GM18868 (cell line): ENCODE measurements around the gene PLAAT4.
A peak's percentile ranks its signal among the peaks of the same experiment; 100 is the strongest.
"Not testable (repeated sequence)": the region's sequence is repeated elsewhere in the genome, so short reads cannot be mapped to it uniquely, and the experiment has no call there.

Experiments used
- ATAC-seq: cut with Tn5 transposase; IDR thresholded peaks from one replicate; pipeline ENCODE4 v1.9.1; 2021; ENCODE audit warnings: mild to moderate bottlenecking, moderate library complexity; ENCODE audit not compliant: unreplicated experiment

Gene PLAAT4

DNA sequence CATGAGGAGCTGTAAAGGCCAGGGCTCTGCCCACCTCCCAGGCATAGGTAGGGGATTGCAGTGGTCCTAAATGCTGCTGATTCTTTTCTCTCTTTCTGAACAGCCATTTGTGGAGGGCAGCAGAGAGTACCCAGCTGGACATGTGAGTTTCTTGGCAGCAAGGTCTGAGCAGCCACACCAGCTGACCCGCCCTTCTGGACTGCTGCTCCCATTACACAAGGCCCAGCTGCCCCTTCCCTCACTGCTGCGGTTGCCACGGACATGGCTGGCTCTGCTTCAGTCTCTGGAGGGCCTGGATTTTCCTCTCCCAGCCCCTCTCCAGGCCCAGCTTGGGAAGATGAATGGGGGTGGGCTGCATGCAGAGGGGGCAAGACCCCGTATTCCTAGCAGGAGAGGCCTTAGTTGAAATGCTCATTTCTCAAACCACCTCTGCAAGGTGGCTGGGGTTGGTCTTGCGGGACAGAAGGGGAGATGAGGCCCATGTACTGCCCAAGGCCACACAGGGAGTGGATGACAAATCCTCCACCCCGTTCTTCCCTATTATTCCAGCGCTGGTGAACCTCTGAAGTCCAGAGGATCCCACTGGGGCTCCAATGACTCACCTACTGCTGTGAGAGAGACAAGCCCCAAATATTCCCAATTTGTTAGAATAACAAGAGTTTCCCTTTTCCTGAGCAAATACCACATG lies 26.1 kb upstream of the PLAAT4 start:
- ATAC-seq = no peak

DNA sequence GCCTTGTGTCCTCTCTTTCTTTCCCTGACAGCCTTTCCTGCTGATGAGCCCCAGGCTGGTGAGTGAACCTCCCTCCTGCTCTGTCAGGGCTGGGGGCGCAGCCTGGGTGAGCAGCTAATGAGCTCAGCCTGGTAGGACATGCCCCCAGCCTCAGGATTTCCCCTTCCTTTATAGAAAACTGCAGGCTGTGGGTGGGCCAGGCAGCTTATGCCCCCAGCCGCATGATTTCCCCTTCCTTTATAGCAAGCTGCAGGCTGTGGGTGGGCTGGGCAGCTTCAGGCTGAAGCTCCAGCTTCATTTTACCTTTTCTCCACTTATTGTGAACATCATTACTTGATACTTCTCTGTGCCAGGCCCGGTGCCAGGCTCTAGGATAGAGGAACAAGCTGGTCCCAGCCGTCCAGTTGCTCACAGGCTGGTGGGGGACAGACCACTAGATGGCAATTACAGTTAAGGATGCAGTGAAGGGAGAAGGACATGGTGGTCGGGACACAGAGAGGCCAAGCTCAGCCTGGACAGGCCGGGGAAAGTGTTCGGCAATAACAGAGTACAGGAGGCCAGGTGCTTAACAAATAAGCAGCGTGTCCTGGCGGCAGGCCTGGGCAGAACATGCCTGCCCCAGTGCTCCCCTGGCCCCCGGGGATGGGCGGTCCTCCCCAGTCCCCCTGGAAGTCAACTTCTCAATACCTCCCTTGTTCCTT lies 25.4 kb upstream of the PLAAT4 start:
- no peak for ATAC-seq

DNA sequence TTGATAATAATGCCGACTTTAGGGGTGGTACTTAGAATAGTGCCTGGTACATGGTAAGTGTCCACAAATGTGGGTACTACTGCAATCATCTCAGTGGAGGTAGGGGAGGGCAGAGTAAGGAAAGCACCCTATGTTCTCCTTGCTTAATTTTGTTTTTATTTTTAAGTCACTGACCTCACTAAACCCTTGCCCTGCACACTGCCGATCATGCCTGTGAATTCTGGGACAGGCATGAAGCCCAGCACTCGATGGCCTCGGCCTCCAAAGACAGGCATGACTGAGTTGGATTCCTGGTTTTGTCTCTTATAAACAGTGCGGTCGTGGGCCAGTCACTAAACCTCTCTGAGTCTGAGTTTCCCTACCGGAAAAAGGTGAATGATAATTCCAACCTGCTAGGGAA lies 23.8 kb upstream of the PLAAT4 start:
- ATAC-seq = no peak

DNA sequence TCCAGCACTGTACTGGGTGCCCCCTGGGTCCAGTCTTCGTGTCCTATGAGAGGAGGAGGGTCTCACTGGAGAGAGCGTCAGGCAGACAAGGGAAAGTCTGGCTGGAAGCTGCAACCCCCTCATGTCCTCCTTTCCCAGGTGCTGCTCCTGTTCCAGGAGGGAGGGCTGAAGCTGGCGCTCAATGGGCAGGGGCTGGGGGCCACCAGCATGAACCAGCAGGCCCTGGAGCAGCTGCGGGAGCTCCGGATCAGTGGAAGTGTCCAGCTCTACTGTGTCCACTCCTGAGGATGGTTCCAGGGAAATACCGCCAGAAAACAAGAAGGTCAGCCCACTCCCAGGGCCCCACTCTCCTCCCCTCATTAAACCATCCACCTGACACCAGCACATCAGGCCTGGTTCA lies 20.5 kb upstream of the PLAAT4 start:
- ATAC-seq = no peak

DNA sequence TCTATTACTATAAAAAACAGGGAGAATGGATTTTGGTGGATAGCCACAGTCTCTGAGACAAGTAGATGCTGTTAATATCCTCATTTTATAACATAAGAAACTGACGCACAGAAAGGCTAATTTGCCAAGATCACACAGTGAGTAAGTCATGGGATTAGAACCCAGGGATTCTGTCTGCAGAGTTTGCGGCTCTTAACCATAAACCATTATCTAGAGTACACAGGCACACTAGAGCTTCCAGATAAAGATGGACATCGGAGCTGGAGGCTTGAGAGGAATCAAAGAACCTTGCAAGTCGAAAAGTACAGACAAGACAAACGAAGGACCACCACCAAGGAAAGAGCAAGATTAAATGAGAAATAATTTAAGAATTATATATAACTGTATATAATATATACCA lies 19.5 kb upstream of the PLAAT4 start:
- no peak for ATAC-seq

DNA sequence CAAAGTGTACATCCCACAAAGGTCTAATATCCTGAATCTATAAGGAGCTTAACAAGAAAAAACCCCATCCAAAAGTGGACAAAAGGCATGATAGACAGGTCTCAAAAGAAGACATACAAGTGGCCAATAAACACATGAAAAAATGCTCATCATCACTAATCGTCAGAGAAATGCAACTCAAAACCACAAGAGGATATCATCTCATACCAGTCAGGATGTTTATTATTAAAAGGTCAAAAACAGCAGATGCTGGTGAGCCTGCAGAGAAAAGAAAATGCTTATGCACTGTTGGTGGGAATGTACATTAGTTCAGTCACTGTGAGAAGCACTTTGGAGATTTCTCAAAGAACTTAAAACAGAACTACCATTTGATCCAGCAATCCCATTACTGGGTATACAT lies 18.1 kb upstream of the PLAAT4 start:
- no peak for ATAC-seq

DNA sequence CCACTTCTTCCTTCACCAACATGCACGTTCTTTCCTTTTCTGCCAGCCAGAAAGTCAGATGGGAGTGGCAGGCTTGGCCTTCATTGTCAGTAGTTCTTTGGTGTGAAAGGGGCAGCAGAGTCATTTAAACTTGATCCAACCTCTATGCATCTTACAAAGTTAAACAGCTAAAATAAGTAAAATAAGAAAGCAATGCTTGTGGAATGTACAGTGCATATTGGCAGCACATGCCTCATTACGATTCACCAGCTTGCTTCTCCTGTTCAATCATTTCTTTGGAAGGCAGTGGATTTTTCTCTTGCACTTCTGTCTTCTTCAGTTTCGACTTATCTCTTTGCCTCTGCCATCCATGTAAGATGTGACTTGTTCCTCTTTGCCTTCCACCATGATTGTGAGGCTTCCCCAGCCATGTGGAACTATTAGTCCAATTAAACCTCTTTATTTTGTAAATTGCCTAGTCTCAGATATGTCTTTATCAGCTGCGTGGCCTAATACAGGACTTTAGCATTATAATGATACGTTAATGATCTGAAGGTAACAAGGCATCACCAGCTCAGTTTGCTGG lies 15.9 kb upstream of the PLAAT4 start:
- ATAC-seq = no peak

DNA sequence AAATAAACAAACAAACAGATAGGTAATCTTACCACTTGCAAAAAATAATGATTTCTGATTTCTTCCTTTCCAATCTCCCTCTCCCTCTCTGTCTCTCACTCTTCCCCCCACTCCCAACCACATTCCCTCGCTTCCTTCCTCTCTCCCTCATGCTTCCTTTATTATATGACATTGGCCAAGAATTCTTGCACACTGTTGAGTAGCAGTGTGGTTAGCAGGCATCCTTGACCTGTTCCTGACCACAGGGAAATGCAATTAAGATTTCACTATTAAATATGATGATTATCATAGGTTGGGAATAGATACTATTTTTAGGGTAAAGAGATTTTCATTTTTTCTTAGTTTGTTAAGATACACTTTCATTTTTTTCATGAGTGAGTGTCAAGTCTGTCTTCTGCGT lies 14.7 kb upstream of the PLAAT4 start:
- ATAC-seq = no peak

DNA sequence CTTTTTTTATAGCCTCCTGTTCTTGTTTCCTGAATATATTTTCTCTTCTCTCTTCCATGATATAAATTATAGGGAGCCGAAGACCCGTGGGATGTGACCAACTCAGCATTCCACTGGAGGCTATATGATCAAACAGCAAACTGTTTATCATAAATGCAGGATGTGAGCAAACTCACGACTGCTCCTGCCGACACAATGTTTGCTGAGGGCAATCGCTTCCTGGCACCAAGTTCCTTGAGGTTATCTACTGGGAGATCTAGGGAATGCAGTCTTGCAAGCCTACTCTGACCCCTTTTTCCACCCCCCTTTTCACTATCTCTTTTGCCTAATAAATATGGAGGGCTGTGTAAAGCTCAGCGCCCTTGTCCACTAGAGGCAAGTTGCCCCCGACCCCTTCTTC lies 13.5 kb upstream of the PLAAT4 start:
- ATAC-seq = no peak

DNA sequence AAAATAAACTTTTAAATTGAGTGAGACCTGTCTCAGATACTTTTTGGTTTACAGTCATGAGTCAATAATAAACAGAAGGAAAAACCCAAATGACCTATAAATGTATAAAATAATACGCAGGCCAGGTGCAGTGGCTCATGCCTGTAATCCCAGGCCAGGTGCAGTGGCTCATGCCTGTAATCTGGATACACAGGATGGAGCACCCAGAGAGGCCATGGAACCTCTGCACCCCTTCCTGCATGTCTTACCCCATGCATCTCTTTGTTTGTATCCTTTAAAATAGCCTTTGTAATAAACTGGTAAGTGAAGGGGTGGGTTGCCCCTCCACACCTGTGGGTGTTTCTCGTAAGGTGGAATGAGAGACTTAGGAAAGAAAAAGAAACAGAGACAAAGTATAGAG lies 8.9 kb upstream of the PLAAT4 start:
- no peak for ATAC-seq

DNA sequence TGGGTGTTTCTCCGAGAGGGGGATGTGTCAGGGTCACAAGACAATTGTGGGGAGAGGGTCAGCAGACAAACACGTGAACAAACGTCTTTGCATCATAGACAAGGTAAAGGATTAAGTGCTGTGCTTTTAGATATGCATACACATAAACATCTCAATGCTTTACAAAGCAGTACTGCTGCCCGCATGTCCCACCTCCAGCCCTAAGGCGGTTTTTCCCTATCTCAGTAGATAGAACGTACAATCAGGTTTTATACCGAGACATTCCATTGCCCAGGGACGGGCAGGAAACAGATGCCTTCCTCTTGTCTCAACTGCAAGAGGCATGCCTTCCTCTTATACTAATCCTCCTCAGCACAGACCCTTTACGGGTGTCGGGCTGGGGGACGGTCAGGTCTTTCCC lies 8.5 kb upstream of the PLAAT4 start:
- ATAC-seq = not testable (repeated sequence)

DNA sequence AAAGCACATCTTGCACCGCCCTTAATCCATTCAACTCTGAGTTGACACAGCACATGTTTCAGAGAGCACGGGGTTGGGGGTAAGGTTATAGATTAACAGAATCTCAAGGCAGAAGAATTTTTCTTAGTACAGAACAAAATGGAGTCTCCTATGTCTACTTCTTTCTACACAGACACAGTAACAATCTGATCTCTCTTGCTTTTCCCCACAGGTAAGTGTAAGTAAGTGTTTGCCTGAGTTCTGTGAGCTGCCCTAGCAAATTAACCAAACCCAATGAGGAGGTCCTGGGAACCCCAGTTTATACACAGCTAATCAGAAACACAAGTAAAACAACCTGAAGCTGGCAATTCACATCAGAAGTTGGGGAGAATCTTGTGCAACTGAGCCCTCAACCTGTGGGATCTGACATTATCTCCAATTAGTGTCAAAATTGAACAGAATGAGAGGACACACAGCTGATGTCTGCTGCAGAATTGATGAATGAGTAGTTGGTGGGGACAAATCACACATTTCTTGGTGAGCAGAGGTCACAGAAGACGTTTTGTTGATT lies 7.8 kb upstream of the PLAAT4 start:
- not testable (repeated sequence) for ATAC-seq

DNA sequence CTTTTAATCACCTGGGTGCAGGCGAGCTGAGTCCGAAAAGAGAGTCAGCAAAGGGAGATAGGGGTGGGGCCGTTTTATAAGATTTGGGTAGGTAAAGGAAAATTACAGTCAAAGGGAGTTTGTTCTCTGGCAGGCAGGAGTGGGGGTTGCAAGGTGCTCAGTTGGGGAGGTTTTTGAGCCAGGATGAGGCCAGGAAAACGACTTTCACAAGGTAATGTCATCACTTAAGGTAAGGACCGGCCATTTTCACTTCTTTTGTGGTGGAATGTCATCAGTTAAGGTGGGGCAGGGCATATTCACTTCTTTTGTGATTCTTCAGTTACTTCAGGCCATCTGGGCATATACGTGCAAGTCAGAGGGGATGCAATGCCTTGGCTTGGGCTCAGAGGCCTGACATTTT lies 7.2 kb upstream of the PLAAT4 start:
- ATAC-seq = not testable (repeated sequence)

DNA sequence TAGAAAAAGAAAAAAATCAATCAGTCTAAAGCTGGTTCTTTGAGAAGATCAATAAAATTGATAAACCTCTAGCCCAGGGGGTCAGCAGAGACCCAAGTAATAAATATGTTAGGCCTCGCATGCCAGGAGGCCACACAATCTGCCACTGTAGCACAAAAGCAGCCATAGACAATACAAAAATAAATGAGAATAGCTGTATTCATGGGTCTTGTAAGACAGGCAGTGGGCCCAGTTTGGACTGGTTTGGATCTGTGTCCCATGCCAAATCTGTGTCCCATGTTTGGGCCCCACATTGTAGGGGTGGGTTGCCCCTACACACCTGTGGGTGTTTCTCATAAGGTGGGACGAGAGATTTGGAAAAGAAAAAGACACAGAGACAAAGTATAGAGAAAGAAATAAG lies 6.6 kb upstream of the PLAAT4 start:
- ATAC-seq = no peak

DNA sequence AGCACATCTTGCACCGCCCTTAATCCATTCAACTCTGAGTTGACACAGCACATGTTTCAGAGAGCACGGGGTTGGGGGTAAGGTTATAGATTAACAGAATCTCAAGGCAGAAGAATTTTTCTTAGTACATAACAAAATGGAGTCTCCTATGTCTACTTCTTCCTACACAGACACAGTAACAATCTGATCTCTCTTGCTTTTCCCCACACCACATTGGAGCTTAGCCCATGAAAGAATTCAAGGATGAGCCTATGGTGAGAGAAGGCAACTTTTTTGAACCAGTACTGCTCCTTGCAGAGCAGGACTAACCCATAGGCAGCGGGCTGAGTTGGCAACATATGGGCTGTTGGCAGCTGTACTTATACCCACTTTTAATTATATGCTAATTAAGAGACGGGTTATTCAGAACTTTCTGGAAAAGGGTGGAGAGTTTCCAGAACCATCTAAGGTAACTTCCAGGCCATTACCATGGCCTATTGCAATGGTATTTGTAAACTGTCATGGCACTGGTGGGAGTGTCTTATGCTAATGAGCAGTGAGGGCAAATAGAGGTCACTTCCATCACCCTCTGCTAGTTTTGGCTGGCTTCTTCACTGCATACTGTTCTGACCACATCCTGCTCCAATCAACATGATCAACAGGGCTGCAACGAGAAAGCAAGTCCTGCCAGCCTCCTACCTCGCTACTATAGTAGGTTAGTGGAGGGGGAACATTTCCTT lies 5.4 kb upstream of the PLAAT4 start:
- peak; percentile 84 for ATAC-seq

DNA sequence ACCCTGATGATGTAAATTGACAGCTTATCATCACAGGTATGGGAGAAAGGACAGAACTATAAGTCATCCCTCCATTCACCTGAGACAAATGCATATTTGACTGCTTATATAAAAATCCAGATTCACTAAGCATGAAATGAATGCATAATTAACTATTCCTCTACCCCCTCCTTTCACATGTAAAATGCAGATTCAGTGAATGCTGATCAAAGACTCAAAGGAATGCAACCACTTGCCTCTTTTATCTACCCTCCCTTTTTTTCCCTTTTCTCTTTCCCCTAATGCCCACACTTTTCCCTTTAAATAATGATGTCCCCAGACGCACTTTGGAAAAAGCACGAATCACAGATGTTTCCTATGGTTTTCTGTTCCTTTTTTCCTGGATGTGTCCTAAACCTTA lies 4.5 kb upstream of the PLAAT4 start:
- ATAC-seq = no peak

DNA sequence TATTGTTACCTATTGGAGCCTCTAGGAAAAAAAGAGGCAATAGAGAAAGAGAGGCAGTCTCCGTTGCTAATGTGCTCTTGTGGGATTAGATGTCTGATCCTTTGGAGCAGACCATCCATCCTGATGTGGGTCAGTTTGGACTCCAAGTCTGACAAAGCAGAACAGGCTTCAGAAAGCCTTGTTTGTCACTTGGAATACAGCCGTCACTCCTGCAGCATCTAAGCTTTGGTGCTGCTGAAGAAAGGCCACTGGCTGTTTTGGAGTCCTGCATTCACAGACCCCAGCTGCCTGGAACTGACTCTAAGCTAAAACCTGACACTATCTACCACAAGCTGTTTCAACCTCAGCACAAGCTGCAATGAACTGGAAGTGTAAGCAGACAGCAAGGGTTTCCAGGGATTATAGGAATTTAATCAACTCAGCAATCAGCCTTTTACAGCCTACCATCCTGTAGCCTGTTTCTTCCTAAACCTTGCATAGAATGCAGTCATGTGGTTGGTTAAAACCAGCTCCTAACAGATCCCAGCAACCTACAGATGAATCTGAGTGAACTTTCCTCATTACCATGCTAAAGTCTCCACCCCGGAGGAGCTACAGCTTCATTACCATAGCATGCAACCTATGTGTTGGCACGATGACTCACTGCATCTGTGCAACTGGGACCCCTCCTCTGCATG lies 3.7 kb upstream of the PLAAT4 start:
- ATAC-seq = no peak

DNA sequence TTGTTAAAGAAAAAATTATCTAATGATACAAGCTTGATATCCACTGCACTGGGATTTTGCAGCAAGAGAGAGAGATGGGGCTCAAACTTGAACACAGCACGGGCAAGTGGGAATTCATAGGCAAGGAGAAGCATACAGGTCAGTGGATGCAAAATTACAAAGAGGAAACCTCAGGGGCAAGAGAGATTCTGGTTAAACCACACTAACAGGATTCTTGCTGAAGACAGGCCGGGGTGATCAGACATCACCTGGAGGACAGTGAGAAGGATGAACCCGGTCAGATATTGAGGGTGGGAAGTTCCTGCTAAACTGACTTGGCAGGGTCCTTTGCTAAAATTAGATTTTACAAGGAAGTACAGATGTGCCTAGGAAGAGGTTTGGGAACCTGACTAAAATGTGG lies 2.5 kb upstream of the PLAAT4 start:
- ATAC-seq = no peak

DNA sequence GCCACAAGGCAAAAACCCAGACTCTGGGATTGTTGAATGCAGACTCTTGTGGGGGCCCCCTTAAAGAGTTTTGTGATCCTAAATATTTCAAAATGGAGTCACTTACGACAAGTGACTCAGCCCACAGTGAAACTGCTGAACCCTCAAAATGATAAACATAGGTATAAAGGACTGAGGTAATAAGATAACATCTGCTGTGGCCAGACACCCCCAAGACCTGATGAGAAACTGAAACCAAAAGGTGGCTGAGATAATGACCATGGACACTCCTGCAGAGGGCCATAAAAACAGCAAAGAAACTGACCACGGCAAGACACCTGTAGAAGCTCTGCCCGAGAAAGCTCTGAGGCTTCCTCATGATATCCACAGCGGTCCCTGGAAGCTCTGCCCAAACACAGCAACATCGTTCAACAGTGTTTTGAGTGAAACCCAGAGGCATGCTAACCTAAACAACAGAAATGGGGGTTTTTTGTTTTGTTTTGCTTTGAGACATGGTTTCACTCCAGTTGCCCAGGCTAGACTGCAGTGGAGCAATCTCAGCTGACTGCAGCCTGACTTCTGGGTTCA lies 1.6 kb upstream of the PLAAT4 start:
- ATAC-seq = no peak

DNA sequence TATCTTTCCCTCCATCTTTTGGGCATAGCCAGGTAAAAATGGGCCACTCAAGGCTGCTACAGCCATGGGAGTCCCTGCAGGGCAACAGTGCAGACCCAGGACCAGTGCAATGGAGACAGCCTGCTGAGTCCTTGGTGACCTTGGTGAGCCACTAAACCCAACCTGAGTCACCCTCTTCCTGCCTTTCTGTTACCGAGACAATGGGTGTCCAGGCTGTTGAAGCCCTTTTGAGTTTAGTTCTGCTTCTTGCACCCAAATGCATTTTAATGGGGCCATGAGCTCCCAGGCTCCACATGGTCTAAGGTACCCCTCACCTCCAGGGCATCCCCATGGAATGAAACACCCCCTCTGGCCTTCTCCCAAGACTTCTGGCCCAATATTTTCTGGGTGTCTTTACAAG lies 874 bp upstream of the PLAAT4 start:
- no peak for ATAC-seq
